HEK293T (cell line): ENCODE data around the gene SPRR1B.

ENCODE experiments used
- ELF4 ChIP-seq: fragments of 450-650 bp; IDR thresholded peaks from 2 replicates; pipeline ENCODE4 v1.6.1; 2017; ENCODE audit warnings: antibody characterized with exemption
- FOXK2 ChIP-seq: fragments of 450-650 bp; IDR thresholded peaks from 2 replicates; pipeline ENCODE4 v1.6.1; 2016; ENCODE audit warnings: mild to moderate bottlenecking
- FOXM1 ChIP-seq: fragments of 450-650 bp; IDR thresholded peaks from 2 replicates; pipeline ENCODE4 v1.6.1; 2017; ENCODE audit warnings: mild to moderate bottlenecking, borderline replicate concordance
- SP1 ChIP-seq: fragments of 450-650 bp; IDR thresholded peaks from 2 replicates; pipeline ENCODE4 v1.6.1; 2017
- TARDBP ChIP-seq: fragments of 450-650 bp; IDR thresholded peaks from 2 replicates; pipeline ENCODE4 v1.6.1; 2016
- ZNF384 ChIP-seq: fragments of 450-650 bp; IDR thresholded peaks from 2 replicates; pipeline ENCODE4 v1.6.1; 2016

GRCh38 chr1:152996633-152997400 is 34.2 kb upstream of the SPRR1B start:
- TF ChIP-seq ELF4 (no peak), ZNF384 (no peak), SP1 (no peak), FOXM1 (no peak), FOXK2 (no peak), TARDBP (no peak)
